ENCODE data around the gene KRTAP12-4.

The KRTAP12-4 gene

DNA sequence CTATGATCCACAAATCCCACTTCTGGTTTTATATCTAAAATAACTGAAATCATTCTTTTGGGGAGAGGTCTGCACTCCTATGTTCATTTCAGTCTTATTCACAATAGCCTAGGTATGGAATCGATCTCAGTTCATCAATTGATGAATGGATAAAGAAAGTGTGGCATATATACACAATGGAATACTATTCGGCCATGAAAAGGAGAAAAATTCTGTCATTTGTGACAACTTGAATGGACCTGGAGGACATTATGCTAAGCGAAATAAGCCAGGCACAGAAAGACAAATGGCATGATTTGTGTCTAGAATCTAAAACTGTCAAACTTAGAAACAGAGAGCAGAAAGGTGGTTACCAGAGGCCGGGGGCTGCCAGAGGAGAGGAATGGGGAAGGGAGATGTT lies 48.0 kb downstream of the KRTAP12-4 start:
- DNase-seq = no peak
